HG03280 (cell line): Measurements from ENCODE around the gene ADAM29.
"Not testable (repeated sequence)": the region's sequence is repeated elsewhere in the genome, so short reads cannot be mapped to it uniquely, and the experiment has no call there.

Experiments
- ATAC-seq: cut with Tn5 transposase; IDR thresholded peaks from one replicate; pipeline ENCODE4 v1.9.1; 2021; ENCODE audit warnings: mild to moderate bottlenecking, moderate library complexity; ENCODE audit not compliant: unreplicated experiment

Gene ADAM29

GRCh38 chr4:174918058-174918457 is at the start of gene ADAM29:
TSS of gene ADAM29 (plus strand) at chr4:174918358. CDS start at chr4:174975526, 57,168 bp downstream.
- no peak for ATAC-seq

- ATAC-seq: no peak
These were observed 48.8 kb upstream of the ADAM29 start for GRCh38 chr4:174869339-174869738.

GRCh38 chr4:174870311-174870710 is 47.8 kb upstream of the ADAM29 start:
- ATAC-seq: no peak

DNA sequence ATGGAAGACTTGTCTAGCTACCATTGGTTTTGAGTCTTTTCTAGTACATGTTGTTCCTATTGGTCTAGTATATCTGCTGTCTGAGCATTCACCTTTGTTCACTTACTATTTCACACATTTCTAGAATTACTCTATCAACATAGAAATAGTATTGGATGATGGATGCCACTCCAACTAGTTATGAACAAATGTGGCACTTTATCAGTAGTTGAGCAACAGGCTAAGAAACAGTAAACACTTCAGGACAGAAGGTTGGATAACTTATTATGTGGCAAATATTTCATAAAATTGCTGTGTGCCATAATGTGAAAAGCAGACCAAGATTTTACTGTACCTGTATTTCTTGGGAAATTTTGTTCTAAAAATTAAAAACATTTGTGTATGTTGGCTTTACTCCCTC is 46.8 kb upstream of the ADAM29 start:
- ATAC-seq: no peak

DNA sequence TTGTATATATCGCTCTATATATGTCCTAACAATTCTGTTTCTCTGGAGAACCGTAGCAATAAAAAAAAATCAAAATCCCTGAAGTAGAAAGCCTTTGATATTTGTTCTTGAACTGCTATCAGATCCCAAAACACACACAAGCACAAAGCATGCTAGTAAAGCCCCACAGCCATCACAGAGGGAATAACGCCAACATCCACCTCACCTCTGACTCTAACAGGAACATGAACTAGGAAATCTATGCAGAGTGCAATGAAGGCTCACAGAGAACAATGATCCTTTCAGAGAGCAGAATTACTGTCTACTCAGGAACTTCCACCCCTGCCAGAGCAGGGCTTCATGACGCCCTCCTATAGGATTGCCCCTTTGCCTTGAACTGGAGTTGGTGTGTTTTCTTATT is 45.0 kb upstream of the ADAM29 start:
- not testable (repeated sequence) for ATAC-seq

DNA sequence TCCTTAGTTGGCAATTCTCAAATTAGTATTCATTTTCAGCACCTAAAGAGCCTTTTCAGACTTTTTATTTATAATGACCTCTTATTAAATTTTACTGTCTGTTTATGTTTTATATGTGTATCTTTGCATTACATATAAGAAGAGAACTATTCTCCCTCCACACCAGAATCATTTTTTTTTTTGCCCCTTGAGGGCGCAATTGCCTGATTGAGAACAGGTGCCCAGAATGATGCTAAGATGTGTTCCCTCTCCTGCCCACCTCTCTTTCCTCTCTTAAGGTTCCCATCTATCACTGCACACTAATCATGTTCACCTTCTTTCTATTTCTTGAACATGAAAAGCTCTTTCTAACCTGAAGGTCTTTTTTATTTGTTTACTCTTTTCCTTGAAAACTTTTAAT is 44.2 kb upstream of the ADAM29 start:
- peak; percentile 71 for ATAC-seq

DNA sequence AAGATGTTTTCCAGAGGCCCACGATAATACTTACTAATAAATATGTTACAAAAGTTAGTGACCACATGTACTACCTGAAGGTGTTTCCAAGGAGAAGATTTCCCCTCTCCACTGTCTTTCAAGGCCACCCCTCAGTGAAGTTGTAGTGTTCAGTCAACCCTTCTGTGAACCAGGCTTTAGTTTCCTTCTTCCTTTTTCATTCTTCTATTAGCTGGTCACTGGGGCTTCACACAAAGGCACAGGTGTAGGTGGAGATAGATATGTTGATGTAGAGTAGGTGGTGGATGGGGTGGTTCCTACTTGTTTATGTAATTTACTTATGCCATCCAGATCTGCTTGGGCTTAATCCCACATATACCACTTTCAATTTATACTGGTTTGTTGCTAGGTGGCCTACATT is 43.3 kb upstream of the ADAM29 start:
- ATAC-seq: no peak

- ATAC-seq: no peak
These were observed 38.2 kb upstream of the ADAM29 start for GRCh38 chr4:174880001-174880400.

DNA sequence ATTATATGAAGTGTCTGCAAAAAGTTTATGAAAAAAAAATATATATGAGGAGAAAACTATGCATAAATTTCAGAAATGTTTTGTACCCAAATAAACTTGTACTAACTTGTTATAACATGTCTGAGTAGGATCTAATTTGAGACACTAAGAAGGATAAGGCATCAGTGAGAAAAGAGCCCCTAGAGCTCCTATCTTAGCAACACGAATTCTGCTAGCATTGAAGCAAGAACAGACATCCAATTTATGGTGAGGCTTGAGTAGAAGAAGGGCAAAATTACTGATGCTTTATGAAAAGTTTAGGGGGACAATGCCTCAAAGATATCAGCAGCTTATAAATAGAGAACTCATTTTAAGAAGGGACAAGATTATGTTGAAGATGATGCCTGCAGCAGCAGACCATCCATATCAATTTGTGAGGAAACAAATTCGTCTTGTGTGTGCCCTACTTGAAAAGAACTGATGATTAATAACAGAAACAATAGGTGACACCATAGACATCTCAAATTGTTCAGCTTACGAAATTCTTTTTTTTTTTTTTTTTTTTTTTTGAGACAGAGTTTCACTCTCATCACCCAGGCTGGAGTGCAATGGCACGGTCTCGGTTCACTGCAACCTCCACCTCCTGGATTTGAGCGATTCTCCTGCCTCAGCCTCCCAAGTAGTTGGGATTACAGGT is 35.7 kb upstream of the ADAM29 start:
- peak; percentile 53 for ATAC-seq

DNA sequence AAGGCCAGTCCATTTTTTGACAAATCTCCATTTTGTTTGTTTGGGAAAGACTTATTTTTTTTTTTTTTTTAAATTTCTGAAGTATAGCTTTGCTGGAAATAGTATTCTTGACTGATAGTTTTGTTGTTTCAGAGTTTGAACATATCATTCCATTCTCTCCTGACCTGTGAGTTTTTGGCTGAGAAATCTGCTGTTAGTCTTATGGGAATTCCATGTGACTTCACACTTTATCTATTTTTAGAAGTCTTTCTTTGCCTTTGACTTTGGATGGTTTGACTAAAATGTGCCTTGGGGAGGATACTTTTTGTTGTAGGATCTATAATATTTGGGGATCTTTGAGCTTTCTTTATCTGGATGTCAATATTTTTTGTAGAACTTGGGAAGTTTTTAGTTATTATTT is 10.7 kb upstream of the ADAM29 start:
- ATAC-seq: no peak

- no peak for ATAC-seq
These were observed 7.9 kb upstream of the ADAM29 start for GRCh38 chr4:174910271-174910670.

- ATAC-seq: no peak
These were observed 5.1 kb upstream of the ADAM29 start for GRCh38 chr4:174912919-174913543.

DNA sequence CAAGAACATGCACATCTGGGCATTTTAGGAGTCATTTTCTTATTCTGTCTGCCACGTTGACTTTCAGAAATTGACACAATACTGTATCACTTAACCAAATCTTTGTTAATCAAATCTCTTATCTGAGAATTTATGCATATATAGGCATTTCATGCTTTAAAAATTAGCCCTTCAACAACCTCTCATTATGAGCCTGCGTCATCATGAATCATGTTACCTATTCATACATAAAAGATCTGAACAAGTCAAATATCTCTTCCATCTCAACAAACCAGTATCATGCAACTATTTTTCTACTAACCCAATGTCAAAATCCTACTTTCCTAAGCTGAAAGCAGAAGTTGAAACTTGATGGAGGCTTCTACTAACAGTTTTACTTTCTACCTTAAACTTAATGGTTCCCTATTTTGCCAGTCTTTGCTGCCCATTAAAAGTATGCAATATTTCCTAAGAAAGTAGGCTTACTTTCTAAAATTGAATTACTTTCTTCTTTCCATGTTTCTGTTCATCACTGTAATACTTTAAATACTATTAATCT is 1.8 kb downstream of the ADAM29 start:
- no peak for ATAC-seq

DNA sequence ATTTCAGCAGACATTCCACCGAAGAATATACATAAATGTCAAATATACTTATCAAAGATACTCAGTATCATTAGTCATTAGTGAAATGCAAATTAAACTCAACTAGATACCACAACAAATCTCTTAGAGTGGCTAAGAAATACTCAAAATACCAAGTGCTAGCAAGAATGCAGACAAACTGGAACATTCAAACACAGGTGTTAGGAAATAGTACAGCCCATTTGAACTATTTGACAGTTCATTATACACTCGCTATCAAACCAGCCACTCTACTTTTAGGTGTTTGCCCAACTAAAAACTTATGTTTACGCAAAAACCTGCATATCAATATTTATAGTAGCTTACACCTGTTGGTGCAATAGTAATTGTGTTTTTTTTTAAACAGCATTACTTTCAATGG is 8.8 kb downstream of the ADAM29 start:
- ATAC-seq: no peak

DNA sequence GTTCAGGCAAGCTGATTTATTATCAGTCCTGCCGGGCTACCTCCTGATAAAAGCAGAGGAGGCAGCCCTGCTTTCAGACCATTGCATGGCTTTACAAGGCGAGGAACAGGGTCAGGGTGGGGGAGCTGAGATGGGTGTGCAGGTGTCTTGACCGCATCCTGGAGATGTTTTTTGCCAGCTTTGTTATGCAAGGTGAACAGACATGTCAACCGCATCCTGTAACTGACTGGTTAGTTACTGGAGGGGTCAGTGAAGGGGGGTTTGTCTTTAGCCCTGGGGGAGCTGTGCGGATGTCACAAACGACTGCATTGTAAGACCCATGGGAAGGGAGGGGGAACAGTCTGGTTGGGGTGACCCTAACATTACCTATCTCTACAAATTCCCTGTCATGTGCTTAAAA is 10.0 kb downstream of the ADAM29 start:
- ATAC-seq: peak; percentile 74

GRCh38 chr4:174928575-174929253 is 10.6 kb downstream of the ADAM29 start:
- ATAC-seq: peak; percentile 1

DNA sequence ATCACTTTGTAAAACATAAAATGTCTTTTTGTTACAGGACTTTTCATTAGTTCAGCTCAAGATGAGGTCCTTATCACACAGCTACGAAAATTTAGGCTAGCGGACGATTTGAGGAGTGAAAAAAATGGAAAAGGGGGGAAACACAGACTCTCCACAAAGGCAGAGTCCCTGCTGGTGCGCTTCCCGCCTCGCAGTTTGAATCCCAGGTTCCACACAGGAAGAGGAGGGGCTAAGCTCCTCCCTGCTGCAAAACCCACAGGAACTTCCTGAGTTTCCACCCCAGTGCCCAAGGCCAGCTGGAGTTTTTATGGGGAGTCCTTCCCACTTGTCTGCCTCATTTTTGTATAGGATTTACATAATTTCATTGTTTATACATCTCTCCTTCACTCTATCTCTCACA is 11.2 kb downstream of the ADAM29 start:
- no peak for ATAC-seq

- ATAC-seq: no peak
These were observed 12.7 kb downstream of the ADAM29 start for GRCh38 chr4:174930895-174931294.

- ATAC-seq: no peak
These were observed 14.9 kb downstream of the ADAM29 start for GRCh38 chr4:174933083-174933482.

DNA sequence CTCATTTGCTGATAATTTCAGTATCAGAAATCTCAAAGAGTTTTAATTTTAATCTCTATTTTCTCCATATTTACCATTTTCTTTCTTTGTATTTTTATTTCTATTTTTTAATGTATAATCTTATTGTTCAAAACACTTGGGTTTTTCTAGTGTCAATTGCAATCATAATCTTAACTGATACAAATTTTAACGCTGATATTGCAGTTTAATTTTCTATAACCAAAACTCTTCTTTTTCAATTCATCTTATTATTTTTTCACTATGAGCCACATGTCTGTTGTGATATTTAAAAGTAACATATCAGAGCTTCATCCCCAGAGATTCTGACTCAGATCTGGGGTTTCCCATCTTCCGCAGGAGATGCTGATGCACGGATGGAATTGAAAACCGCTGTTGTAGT is 16.2 kb downstream of the ADAM29 start:
- no peak for ATAC-seq

GRCh38 chr4:174935607-174936006 is 17.4 kb downstream of the ADAM29 start:
- ATAC-seq: no peak

GRCh38 chr4:174940002-174940401 is 21.8 kb downstream of the ADAM29 start:
- ATAC-seq: no peak
